Neural progenitor cell (in vitro differentiated cells): ENCODE data around the gene ITGAX.
"Not testable (repeated sequence)": the region's sequence is repeated elsewhere in the genome, so short reads cannot be mapped to it uniquely, and the experiment has no call there.

Experiments
- EZH2 ChIP-seq: fragments of 200-600 bp; sonication (generic); IDR thresholded peaks from 2 replicates; pipeline ENCODE4 v1.6.1; 2017; ENCODE audit warnings: antibody characterized with exemption, mild to moderate bottlenecking, moderate library complexity
- EZH2phosphoT487 ChIP-seq: fragments of 200-600 bp; sonication (generic); IDR thresholded peaks from 2 replicates; pipeline ENCODE4 v1.6.1; 2017; ENCODE audit warnings: antibody characterized with exemption
- TF ChIP-seq, protein P1 (sequence below): fragments of 200-600 bp; sonication (generic); IDR thresholded peaks from 2 replicates; pipeline ENCODE4 v1.5.1; 2017; ENCODE audit warnings: antibody characterized with exemption, mild to moderate bottlenecking

DNA sequence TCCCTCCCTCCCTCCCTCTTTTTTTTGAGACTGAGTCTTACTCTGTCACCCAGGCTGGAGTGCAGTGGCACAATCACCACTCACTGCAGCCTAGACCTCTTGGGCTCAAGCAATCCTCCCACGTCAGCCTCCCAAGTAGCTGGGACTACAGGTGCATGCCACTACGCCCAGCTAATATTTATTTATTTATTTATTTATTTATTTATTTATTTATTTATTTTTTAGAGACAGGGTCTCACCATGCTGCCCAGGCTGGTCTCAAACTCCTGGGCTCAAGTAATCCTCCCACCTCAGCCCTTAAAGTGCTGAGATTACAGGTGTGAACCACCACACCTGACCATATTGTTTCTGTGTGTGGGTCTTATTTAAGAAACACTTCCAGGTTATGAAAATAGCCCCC is 62.1 kb downstream of the ITGAX start:
- TF ChIP-seq, protein P1, sequence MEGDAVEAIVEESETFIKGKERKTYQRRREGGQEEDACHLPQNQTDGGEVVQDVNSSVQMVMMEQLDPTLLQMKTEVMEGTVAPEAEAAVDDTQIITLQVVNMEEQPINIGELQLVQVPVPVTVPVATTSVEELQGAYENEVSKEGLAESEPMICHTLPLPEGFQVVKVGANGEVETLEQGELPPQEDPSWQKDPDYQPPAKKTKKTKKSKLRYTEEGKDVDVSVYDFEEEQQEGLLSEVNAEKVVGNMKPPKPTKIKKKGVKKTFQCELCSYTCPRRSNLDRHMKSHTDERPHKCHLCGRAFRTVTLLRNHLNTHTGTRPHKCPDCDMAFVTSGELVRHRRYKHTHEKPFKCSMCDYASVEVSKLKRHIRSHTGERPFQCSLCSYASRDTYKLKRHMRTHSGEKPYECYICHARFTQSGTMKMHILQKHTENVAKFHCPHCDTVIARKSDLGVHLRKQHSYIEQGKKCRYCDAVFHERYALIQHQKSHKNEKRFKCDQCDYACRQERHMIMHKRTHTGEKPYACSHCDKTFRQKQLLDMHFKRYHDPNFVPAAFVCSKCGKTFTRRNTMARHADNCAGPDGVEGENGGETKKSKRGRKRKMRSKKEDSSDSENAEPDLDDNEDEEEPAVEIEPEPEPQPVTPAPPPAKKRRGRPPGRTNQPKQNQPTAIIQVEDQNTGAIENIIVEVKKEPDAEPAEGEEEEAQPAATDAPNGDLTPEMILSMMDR = not testable (repeated sequence)
- TF ChIP-seq EZH2, EZH2phosphoT487: not testable (repeated sequence)
